T-helper 1 cell treated with Interleukin-12 subunit alpha and Interleukin-12 subunit beta and Interleukin-4 antibody, amounts not matched to agents 30 ng/mL and 1 ng/mL, for 36 hours (primary cell): ENCODE measurements around the gene STRADB. TPM values are rescaled to one million over a fixed set of nuclear protein-coding genes. Genes with fewer than 3 reads are reported as not detected.

Experiments used
- intact Hi-C: fragments of 100-400 bp; cut with micrococcal nuclease; formaldehyde crosslinking; loops from one replicate; pipeline ENCODE4 v1.15.1; 2024
- total RNA-seq: library from RNA; stranded (reverse); gene quantifications from 2 replicates; pipeline ENCODE4 v1.2.3, GENCODE V29; 2022

STRADB gene
- total RNA-seq, 1 donor from 2014 or later, result 14.6 TPM

GRCh38 chr2:201523506-201523905 lies 72.0 kb downstream of the STRADB start:
- intact Hi-C loops, result no loop called here

Other genes starting within 250 kb of the STRADB start
- 107 and 120 TPM in 2 replicates for gene CASP8, start 191.2 kb upstream of the STRADB start, total RNA-seq
- gene FLACC1, start 94.4 kb upstream of the STRADB start, total RNA-seq, result 1.4 and 2.4 TPM in 2 replicates
- gene TRAK2, start 282 bp upstream of the STRADB start, total RNA-seq, result 42.3 and 42.4 TPM in 2 replicates
- gene TMEM237, start 191.8 kb downstream of the STRADB start, total RNA-seq, result 14.7 and 17.0 TPM in 2 replicates
- gene MPP4, start 246.9 kb downstream of the STRADB start, total RNA-seq, result 0.15 TPM in 1 of 2 replicates, not detected in the other